ENCODE data around the gene KRTAP10-7. TPM values are rescaled to one million over a fixed set of nuclear protein-coding genes. Genes with fewer than 3 reads are reported as not detected.

KRTAP10-7 gene
- total RNA-seq, 3 donors from 2014 or later, result not detected

- Histone ChIP-seq H3K36me3 (ENCODE audit: low read depth) (no peaks in the 10 kb centered on the region), H3K4me1 (ENCODE audit: low read depth) (peaks cover 7% of the 10 kb centered on the region), H3K4me3 (no peak overlapping the region), H3K9me3 (peaks cover 3% of the 10 kb centered on the region)
- DNase-seq, result peak; percentile 81 to 84 (median 81)
- no peak for TF ChIP-seq CTCF (IDR thresholded peaks at IDR 0.05)
- intact Hi-C loops (cut with DNase I, micrococcal nuclease), result no loop called here
- ATAC-seq, result peak; percentile 92
Measured at GRCh38 chr21:44574457-44575306, 25.7 kb upstream of the KRTAP10-7 start.

GRCh38 chr21:44575307-44576024, 24.9 kb upstream of the KRTAP10-7 start:
- DNase-seq (no peak), ATAC-seq (no peak)
- peaks cover 3% of the 10 kb centered on the region for H3K9me3 ChIP-seq
- intact Hi-C loops (cut with DNase I, micrococcal nuclease), result no loop called here
- H3K36me3 ChIP-seq (ENCODE audit: low read depth), result no peaks in the 10 kb centered on the region
- peaks cover 7% of the 10 kb centered on the region for H3K4me1 ChIP-seq (ENCODE audit: low read depth)
- H3K4me3 ChIP-seq, result no peak overlapping the region
- TF ChIP-seq CTCF (IDR thresholded peaks at IDR 0.05), result no peak

GRCh38 chr21:44576025-44576420, 24.4 kb upstream of the KRTAP10-7 start:
- DNase-seq, result no peak

GRCh38 chr21:44578371-44579055, 21.9 kb upstream of the KRTAP10-7 start:
- DNase-seq (no peak), ATAC-seq (no peak)
- peaks cover 7% of the 10 kb centered on the region for H3K4me1 ChIP-seq (ENCODE audit: low read depth)
- no peaks in the 10 kb centered on the region for H3K36me3 ChIP-seq (ENCODE audit: low read depth)
- intact Hi-C loops (cut with DNase I, micrococcal nuclease), result no loop called here
- TF ChIP-seq CTCF (IDR thresholded peaks at IDR 0.05), result no peak
- no peak overlapping the region for H3K4me3 ChIP-seq
- peaks cover 12% of the 10 kb centered on the region for H3K9me3 ChIP-seq

More at GRCh38 chr21:44576025-44576420, 24.4 kb upstream of the KRTAP10-7 start:
- ATAC-seq, result no peak
- intact Hi-C loops (cut with DNase I, micrococcal nuclease), result no loop called here
- no peak for TF ChIP-seq CTCF (IDR thresholded peaks at IDR 0.05)
- Histone ChIP-seq H3K4me3 (no peak overlapping the region), H3K36me3 (ENCODE audit: low read depth) (no peaks in the 10 kb centered on the region), H3K4me1 (ENCODE audit: low read depth) (peaks cover 7% of the 10 kb centered on the region), H3K9me3 (peaks cover 5% of the 10 kb centered on the region)

- DNase-seq (no peak), ATAC-seq (no peak)
- Histone ChIP-seq H3K36me3 (ENCODE audit: low read depth) (no peaks in the 10 kb centered on the region), H3K9me3 (peaks cover 12% of the 10 kb centered on the region), H3K4me3 (no peak overlapping the region), H3K4me1 (ENCODE audit: low read depth) (peaks cover 6% of the 10 kb centered on the region)
- TF ChIP-seq CTCF (IDR thresholded peaks at IDR 0.05), result no peak
- intact Hi-C loops (cut with DNase I, micrococcal nuclease), result no loop called here
Measured at GRCh38 chr21:44579056-44579832, 21.2 kb upstream of the KRTAP10-7 start.

All from mucosa of descending colon (tissue), 3 donors.